GM12874 (cell line): Measurements from ENCODE around the gene COL2A1.

Source experiments
- CTCF ChIP-seq: IDR thresholded peaks from 2 replicates; pipeline ENCODE4 v1.5.1; 2011; ENCODE audit warnings: low read depth, mild to moderate bottlenecking, control low read depth, low read length, moderate library complexity; ENCODE audit not compliant: insufficient read depth

COL2A1 gene

GRCh38 chr12:48001505-48002413 is 2.5 kb downstream of the COL2A1 start:
- no peak for TF ChIP-seq CTCF

- no peak for TF ChIP-seq CTCF
These were observed 3.3 kb downstream of the COL2A1 start for GRCh38 chr12:48000878-48001504.

GRCh38 chr12:47999816-48000215 is 4.5 kb downstream of the COL2A1 start:
- no peak for TF ChIP-seq CTCF

DNA sequence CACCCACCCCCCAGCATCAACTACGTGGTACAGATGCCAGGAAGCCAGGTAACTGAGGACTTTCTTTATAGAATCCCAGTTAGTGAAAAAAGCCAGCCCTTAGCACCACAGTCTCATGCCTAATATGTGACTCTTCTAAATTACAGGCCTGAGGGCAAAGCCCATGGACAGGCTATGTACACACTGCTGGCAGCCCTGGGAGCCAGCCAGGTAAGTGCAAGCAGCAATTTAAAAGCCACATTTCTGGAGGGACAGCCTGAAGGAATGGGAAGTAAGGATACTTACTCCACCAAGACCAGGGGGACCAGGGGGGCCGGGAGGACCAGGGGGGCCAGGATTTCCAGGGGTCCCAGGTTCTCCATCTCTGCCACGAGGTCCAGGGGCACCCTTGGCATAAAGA is 7.0 kb downstream of the COL2A1 start:
- no peak for TF ChIP-seq CTCF

DNA sequence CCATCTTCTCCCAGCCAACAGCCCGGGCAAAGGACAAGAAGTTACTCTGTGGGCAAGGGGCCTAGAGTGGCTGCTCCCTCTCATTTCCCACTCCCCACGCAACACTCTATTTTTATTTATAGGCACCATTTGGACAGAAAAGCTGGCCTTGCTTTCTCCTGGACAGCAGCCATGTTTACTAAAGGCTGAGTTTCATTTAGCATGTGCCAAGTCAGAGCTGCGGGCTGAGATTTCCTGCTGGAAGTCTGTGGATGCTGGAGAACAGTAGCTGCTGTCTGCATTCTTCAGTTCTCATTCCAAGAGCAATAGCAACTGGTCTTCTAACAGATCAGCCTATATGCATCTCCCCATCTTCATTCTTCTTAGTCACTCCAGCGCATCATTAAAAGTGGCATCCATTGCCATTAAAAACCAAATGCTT is 8.3 kb downstream of the COL2A1 start:
- TF ChIP-seq CTCF: no peak

- no peak for TF ChIP-seq CTCF
These were observed 10.8 kb downstream of the COL2A1 start for GRCh38 chr12:47993491-47993890.

- TF ChIP-seq CTCF: no peak
These were observed 11.5 kb downstream of the COL2A1 start for GRCh38 chr12:47992776-47993175.
